SW 1271 (cell line): Measurements from ENCODE around the gene DYRK1A.

Experiments
- DNase-seq, 2 experiments: peaks; one replicate each; lab custom pipeline; 2025; lab: John Stamatoyannopoulos, UW

The DYRK1A gene

DNA sequence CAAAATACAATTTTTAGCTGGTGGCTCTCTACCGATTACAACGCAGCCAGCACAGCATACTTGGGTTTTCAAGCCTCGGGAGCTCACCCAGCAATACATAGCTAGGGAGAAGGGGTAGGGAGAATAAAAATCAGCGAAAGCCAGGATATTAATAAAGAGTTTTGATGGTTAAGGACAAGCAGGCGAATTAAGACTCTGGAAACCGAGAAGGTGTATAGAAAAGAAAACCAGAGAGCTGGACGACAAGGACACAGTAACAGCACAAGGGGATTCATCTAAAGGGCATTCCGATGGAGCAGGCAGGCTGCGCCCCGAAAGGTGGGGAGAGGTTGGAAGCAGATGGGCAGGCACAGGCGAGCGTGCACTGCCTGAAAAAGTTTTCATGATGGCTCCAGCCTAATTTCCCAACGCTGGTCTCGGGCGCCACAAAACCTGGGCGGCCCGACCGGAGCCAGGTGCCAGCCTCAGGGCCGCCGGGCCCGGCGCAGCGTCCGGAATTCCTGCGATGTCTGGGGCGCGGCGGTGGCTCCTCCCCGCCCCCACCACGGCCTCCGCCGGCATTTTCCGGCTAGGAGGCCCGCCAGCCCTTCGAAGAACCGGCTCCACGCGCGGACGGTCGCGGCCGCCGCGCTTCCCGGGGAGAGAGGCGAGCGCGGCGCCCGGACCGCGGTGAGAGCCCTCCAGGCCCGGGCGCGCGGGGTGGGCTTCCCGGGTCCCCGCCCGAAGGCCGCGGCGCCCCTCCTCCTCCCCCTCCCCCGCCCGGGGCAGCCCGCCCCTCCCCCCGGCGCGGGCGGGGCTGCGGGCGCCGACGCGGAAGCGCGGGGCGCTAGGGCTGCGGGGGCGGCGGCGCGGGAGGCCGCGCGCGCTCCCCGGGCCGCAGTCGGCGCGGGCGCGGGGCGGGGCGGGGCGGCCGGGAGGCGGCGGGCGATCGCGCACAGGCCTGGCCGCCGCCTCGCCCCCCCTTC, 774 bp upstream of the DYRK1A start:
- DNase-seq: peak in 1 of 2 experiments; percentile 32

DNA sequence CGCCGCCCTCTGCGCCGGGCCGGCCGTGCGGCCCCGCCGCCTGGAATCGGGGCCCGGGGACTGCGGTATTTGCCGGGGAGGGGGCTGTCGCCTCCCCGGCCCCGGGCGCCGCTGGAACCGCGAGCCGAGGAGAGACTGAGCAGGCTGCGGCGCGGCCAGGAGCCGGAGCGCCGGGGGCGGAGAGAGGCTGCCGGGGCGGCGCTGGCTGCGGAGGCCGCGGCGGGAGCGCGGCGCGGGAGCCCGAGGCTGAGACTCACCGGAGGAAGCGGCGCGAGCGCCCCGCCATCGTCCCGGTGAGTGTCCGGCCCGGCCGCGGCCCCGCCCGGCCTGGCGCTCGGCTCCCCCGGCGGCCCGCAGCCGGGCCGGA, 746 bp downstream of the DYRK1A start:
- no peak for DNase-seq

DNA sequence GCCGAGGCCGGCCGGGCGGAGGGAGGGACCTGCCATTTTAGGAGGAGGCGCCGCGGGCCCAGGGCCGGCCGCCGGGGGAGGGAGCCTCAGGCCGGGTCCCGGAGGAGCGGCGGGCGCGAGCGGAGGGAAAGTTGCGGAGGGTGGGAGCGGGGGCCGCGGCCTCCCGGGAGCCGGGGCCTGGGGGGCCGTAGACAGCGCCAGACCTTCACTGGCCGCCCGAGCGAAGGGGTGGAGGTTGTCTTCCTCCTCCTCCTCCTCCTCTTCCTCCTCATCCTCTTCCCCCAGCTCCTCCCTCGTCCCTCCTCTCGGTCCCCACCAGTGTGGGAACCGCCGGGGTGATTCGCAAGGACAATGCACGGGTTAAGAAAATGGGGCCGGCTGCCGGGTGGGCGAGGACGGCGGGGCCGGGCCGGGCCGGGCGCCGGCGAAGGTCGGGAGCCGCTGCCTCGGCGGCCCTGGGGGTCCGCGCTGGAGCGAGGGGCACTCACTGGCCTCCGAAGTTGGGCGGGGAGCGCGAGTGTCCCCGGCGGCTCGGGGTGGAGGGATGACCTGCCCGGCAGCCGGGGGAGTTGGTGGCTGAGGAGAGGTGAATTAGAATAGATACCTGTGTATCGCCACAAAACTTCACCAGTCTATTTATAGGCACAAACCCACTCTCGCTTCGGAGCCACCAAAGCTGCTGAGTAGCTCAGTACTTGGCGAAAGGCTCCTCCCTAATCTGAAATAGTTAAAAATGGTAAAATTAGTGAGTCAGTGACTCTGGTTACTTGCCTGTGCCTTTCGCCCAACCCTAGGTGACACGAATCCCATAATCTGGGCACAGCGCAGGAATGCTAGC, 1.3 kb downstream of the DYRK1A start:
- DNase-seq: peak in 1 of 2 experiments; percentile 10

DNA sequence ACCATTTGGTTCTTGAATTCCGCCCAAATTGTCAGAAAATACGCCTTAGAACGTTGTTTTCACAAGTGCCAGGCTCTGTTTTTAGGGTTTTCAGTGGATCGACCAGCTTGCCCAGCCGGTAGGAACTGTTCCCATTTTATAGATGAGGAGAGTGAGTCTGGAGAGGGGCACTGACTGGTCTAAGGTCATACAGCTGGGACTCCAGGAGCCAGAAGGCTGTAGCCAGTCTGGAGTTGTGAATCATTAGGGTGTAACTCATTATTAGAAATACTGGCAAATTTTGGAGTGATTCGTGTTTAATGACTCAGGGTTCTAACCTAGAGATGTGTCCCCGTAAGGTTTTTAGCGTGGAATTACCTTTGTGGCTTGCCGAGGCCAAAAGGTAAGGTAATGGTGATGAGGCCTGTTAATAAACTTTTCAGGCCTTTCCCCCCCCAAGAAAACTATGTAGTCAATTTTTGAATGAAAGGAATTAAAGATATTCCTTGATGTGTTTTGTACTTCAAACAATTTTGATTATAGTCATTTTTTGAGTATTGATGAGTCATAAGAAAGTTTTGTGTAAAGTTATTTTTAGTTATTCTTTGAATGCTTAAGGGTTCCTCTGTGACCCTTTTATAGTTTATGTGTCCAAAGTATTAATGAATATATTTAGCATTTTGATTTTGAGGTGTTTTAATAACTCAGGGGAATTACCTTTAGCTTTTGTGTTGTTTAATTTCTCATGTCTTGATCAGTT, 2.1 kb downstream of the DYRK1A start:
- peak in 1 of 2 experiments; percentile 9 for DNase-seq

DNA sequence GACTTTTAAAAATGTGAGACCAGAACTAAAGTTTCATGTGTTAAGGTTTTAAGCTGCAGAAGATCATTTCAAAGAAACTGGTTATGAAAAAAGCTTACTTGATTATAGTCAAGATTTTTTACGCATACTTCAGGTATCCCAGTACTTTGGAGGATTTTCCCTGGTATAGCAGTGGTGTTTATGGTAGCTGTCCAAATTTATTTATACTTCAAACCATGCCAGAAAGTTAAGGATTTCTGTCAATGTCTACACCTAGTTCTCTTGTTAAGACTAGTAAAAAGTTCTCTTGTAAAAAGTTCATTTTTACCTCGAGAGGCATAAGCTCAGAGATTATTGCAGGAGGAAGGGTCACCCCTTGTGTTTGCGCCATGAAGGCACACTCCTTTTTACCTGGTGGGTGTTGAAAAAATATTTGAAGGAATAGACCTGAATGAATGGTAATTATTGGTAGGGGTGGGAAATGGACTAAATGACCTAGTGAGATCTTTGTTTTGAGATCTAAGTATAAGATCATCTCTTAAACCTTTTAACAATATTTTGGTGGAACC, 2.8 kb downstream of the DYRK1A start:
- DNase-seq: no peak

DNA sequence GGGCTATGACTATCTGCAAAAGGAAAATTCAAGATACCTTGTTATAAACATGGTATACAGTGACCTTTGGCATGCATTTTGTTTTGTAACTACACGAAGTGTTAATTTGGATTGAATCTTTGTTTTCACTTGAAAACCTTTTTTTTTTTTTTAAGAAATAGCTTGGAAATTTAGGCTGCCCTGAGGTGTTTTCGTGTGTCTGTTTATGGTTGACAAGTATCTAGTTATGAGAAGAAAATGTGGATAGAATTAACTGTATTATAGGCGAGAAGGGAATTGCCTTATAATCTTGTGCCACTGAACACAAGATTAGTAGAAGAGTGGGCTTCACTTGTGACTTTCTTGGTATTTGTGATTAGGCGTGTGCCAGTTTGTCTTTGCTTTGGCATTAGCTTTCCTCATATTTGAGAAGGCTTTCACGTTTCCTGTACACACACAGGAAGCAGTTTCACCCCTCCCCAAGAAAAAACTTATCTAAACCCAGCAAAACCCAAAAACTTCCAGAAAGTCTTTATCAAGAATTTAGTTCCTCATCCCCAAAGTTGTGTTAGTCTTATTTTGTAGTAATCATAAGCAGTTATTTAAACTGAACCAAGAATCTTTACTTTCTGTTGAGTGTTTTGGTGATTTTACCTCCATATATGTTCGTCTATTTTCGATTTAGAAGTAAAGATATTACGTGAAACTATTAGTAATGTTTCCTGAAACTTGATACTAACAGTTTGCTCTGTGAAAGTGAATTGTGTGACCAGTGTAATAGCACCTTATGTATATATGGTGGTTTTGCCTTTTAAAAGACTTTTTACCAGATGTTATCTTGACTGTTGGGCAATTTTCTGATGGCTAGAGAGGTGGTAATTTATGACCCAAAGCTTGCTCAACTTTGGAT, 3.8 kb downstream of the DYRK1A start:
- DNase-seq: peak in 1 of 2 experiments; percentile 31

DNA sequence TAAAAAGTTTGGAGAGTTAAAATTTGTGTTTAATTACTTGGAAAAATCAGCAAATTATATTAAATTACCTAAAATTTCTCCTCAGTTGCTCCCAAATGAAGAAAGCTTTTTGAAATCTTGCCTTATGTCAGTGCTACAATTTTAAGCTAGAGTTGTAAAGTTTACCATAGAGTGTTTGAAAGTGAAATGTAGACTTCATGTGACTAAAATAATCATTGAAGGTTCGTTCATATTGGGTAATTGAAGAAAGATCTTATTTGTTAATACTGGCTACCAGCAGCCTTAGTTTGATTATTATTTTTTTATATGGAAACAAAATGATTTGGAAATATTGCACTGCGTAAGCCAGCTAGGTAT, 4.4 kb downstream of the DYRK1A start:
- DNase-seq: no peak

DNA sequence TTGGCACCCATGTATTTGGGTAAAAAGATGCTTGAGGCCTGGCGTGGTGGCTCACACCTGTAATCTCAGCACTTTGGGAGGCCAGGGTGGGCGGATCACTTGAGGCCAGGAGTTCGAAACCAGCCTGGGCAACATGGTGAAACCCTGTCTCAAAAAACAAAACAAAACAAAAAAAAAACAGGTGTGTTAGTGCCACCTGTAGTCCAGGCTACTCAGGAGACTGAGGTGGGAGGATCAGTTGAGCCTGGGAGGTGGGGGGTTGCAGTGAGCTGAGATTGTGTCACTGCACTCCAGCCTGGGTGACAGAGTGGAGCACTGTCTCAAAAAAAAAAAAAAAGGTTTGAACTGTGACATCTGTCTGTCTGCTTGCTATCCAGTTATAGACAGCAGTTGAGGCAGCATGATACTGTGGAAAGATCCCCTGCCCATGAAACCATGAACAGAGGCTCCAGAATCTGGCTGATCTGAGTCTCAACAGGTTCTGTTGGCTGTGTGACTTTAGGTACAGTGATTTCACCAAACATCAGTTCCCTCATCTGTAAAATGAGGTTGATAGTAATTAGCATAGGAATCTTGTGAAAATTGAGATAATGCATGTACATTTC, 5.7 kb downstream of the DYRK1A start:
- DNase-seq: no peak

DNA sequence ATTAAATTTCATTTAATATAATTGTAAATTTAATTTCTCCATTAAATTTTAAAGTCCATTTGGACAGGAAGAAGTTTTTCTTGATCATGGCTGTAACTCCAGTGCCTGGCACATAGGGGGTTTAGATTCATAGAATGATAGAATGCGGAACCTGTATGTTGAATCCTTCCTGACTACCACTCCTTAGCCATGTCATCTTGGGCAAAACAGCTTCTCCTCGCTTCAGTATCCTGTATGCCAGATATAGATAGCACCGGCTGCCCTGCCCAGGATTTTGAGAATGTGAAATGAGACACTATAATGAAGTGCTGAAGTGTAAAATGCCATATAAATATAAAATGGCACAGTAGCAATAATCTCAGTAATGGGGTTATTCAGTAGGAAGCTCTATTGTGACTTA, 6.4 kb downstream of the DYRK1A start:
- no peak for DNase-seq

DNA sequence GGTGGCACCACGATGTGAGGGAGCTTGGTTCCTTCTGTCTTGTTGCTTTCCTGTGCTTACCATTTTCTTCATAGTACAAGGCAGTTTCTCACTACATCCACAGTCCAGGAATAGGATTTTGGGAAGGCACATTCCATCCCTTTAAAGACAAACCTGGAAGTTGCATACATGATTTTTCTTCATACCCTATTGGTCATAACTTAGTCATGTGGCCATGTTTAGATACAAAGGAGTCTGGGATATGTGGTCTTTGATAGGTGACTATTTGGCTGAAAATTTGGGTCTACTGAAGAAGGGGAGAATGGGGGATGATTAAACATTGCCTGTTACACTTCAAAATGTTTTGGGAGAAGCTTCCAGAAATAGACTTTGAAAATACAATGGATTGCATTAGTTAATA, 7.0 kb downstream of the DYRK1A start:
- peak in 1 of 2 experiments; percentile 7 for DNase-seq

DNA sequence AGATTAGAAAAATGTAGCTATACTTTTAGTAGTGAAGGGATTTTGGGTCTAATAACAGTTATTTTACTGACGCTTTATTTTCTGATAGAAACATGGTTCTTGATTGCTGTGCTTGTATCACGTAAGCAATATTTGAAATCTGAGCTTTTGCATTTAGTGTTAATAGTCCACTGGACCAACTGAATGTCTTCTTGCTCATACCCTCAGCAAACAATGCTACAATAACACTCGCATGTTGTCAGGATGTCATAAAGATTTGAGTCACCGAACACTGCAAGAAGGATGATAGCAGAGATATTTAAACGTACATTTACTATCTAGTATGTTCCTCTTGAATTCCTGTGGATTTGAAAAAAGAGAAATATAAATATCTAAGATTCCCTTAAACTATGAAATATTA, 7.5 kb downstream of the DYRK1A start:
- DNase-seq: peak in 1 of 2 experiments; percentile 4

DNA sequence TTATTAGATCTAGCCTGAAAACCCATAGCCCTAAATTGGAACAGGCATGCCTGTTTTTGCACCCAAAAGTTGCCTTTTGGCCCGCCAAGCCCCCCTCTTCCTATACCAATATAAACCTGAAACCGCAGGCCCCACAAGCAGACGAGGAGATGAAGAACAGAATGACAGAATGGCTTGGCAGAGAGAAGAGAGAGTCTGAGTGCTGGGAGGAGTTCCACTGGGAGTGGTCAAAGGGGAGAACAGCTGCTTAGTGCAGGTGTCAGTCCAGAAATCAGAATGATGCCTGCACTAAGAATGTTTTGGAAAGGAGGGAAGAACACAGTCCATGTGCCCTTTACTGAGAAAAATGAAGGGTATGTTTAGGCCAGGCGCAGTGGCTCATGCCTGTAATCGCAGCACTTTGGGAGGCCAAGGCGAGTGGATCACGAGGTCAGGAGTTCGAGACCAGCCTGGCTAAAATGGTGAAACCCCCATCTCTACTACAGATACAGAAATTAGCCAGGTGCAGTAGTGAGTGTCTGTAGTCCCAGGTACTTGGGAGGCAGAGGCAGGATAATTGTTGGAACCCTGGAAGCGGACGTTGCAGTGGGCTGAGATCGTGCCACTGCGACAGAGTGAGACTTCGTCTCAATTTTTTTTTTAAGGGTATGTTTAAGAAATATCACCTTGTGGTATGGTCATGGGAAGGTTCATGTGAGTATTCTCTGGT, 9.4 kb downstream of the DYRK1A start:
- DNase-seq: no peak

DNA sequence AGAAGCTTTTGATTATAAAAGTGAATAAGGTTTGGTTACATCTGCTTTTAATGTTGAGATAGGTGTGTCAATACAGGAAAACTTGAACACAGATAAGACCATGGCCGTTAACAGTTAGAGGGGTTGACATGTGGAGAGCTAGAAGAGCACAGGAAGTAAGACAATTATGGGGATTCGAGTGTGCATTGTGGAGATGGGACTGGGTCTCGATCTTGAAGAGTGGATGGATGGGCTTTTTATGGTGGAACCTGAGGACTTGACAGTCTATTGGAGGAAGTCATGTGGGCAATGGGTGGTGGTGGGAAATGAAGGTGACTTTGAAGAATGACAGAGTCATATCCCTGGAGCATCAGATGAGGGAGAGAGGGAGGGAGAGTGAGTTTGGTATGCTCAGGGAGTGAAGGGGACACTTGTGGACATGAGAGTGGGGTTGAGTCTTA, 12.1 kb downstream of the DYRK1A start:
- no peak for DNase-seq

DNA sequence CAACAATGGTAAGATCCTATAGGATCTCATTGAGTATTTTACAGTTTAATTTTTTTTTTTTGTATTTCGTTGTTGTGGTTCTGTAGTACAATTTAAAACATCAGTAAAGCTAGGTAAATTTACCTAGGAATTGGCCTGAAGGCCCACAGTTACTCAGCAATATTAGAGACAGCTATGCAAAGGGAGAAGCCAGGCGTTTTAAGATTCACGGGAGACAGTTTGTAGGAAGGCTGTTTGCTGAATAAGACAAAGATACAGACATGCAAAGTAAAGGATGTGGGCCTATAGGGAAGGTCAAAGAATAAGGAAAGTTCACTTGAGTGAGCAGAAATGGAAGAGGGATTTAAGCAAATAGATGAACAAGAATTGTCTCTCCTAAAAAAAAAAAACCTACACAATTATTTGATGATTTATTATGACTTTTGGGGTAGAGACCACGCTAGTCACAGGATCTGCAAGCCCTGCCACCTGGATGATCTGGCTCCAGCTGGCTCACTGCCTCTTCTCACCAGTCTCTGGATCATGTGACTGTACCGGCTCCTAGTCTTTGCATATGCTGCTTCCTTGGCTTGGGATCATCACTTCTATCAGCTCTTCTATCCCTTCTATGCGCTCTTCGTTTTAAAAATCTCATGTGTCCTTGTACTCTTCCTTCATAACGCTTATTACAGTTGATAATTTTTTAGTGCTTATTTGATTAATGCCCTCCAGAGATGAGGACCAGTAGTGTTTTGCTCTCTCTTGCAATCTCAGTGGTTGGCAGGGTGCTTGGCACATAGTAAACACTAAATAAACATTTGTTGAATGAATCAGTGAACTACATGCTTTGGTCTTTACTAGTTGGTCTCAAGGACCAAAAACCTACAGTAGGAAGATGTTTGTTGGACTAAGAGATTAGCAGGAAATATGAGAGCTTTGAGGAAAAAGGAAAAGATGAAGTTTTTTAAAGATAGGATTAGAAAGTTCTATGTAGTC, 14.1 kb downstream of the DYRK1A start:
- DNase-seq: no peak

DNA sequence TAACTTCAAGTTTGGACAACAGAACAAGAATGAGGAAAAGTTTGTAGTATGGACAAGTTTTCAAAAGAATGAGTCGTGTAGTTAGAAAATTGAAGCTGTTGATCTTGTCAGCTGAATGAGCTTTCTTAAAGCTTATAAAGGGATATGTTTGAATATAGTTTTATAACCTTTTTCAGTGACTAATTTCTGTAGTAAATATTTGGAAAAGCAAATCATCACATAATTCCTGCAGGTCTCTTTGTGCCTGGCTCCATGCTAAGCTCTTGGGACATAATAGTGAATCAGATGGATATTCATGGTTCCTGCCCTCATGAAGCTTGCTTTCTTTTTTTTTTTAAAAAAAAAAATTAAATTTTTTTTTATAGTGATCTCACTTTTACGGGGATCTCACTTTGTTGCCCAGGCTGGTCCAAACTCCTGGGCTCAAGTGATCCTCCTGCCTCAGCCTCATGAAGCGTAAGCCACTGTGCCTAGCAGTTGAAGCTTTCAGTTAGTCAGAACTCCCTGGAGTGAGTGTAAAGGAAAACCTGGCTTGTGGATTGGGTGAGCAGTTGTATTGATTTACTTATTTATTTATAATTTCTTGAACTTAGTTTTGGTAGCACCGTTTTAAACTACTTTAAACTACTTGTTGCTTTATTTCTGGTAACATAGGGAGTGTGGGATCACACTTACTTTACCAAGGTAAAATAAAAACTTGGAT, 15.5 kb downstream of the DYRK1A start:
- DNase-seq: no peak

DNA sequence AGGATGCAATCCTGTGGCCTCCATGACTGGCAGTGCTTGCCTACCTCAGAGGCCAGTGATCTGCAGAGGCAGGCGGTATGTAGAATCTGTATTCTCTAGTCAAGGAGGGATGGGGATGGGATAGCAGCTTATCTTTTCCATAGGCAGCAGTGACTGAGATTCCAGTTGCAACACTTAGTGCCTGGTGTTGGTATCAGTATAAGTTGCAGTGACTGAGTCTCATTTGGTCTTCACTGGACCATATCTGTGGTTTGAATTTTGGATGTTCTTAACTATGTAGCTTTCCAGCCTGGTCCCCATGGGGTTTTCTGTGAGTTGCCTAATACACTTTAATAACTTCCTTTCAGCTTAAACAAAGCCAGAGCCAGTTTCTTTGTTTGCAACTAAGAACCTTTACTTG, 16.5 kb downstream of the DYRK1A start:
- no peak for DNase-seq

DNA sequence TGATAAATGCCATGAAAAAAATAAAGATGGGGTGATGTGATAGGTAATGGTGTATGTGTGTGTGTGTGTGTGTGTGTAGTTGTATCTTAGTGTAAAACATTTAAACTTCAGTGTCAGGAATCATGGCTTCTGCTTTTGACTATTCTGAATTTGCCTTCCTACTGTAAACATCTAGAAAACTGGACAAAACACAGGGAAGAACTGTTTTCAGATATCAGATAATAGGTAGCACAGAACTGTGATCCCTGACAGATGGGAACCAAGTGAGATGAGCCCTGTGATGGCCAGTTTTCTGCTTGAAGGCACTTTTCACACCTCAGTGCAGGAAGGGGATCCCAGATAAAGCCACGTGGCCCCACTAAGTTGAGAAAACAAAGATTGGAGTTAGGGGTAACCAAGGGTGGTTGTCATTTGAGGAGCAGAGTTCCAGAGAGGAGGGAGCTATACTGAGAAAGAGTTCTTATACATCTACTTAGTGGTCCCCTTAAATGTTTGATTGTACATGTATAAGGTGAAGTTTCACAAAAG, 17.3 kb downstream of the DYRK1A start:
- no peak for DNase-seq

DNA sequence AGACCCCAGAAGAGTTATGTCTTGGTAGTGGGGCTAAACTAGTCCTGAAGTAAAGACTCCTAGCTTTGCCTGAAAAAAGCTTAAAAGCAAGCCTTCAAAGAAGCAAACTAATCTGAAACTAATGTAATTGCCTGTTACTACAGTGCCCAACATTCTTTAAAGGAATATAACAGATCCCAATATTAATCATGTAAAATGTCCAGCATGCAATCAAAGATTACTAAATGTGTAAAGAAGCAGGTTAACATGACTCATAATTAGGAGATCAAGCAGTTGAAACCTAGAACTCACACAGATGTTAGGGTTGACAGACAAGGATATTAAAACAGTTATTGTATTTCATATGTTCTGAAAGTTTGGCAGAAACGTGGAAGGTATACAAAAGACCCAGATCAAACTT, 17.8 kb downstream of the DYRK1A start:
- DNase-seq: no peak
